Superior temporal gyrus (tissue), 1 donor: ENCODE results near the gene TAL1.
A peak's percentile ranks its signal among the peaks of the same experiment; 100 is the strongest.
"Not testable (repeated sequence)": the region's sequence is repeated elsewhere in the genome, so short reads cannot be mapped to it uniquely, and the experiment has no call there.

Experiments used
- DNase-seq: peaks from one replicate; pipeline ENCODE4 v3.0.0-alpha.2; 2016; ENCODE audit errors: extremely low spot score

TAL1 gene

GRCh38 chr1:47232187-47232874 lies at the start of gene TAL1:
Gene TAL1 (minus strand): TSS chr1:47232225. CDS start chr1:47225888, 6,337 bp downstream.
- DNase-seq, result no peak

- DNase-seq, result no peak
Measured at GRCh38 chr1:47280142-47280541, 48.1 kb upstream of the TAL1 start.

- DNase-seq, result no peak
Measured at GRCh38 chr1:47276850-47277249, 44.8 kb upstream of the TAL1 start.

GRCh38 chr1:47275811-47276210 lies 43.8 kb upstream of the TAL1 start:
- DNase-seq, result not testable (repeated sequence)

- not testable (repeated sequence) for DNase-seq
Measured at GRCh38 chr1:47265529-47265928, 33.5 kb upstream of the TAL1 start.

- DNase-seq, result peak; percentile 24
Measured at GRCh38 chr1:47262787-47263413, 30.9 kb upstream of the TAL1 start.

- no peak for DNase-seq
Measured at GRCh38 chr1:47257224-47257623, 25.2 kb upstream of the TAL1 start.

- DNase-seq, result no peak
Measured at GRCh38 chr1:47252795-47253194, 20.8 kb upstream of the TAL1 start.

GRCh38 chr1:47252369-47252768 lies 20.3 kb upstream of the TAL1 start:
- DNase-seq, result no peak

GRCh38 chr1:47249755-47250154 lies 17.7 kb upstream of the TAL1 start:
- no peak for DNase-seq

GRCh38 chr1:47244339-47244862 lies 12.4 kb upstream of the TAL1 start:
- DNase-seq, result no peak

GRCh38 chr1:47243910-47244309 lies 11.9 kb upstream of the TAL1 start:
- no peak for DNase-seq

- no peak for DNase-seq
Measured at GRCh38 chr1:47241114-47242113, 9.4 kb upstream of the TAL1 start.

- DNase-seq, result no peak
Measured at GRCh38 chr1:47238935-47239592, 7.0 kb upstream of the TAL1 start.

- no peak for DNase-seq
Measured at GRCh38 chr1:47235806-47236205, 3.8 kb upstream of the TAL1 start.

GRCh38 chr1:47235241-47235681 lies 3.2 kb upstream of the TAL1 start:
- no peak for DNase-seq

GRCh38 chr1:47233186-47233585 lies 1.2 kb upstream of the TAL1 start:
- no peak for DNase-seq

- no peak for DNase-seq
Measured at GRCh38 chr1:47231301-47232186, 481 bp downstream of the TAL1 start.

- no peak for DNase-seq
Measured at GRCh38 chr1:47230692-47231300, 1.2 kb downstream of the TAL1 start.
